GM23338 (cell line): ENCODE measurements around the gene ACP6. TPM values are rescaled to one million over a fixed set of nuclear protein-coding genes. Genes with fewer than 3 reads are reported as not detected.

Source experiments
- ATAC-seq: fragments of 200-7000 bp; cut with Tn5 transposase; 3 replicates; pipeline ENCODE4 v1.9.1; 2020
- DNase-seq: peaks from one replicate; pipeline ENCODE4 v3.0.0-alpha.2; 2015; ENCODE audit warnings: low spot score
- H2AFZ ChIP-seq: fragments of 200-600 bp; sonication (generic); 2 replicates; pipeline ENCODE4 v1.8.0; 2016; ENCODE audit warnings: antibody characterized with exemption, mild to moderate bottlenecking, moderate library complexity
- H3F3A ChIP-seq: fragments of 200-600 bp; sonication (generic); replicated peaks from 2 replicates; pipeline ENCODE4 v1.8.0; 2017; ENCODE audit warnings: antibody characterized with exemption, mixed run types, low read depth
- H3K27ac ChIP-seq: fragments of 200-600 bp; sonication (generic); 2 replicates; pipeline ENCODE4 v1.6.1; 2016; ENCODE audit warnings: low read depth
- H3K27me3 ChIP-seq: fragments of 200-600 bp; sonication (generic); 2 replicates; pipeline ENCODE4 v1.8.0; 2016; ENCODE audit warnings: mild to moderate bottlenecking, mixed run types, moderate library complexity; ENCODE audit not compliant: insufficient read depth
- H3K36me3 ChIP-seq: fragments of 200-600 bp; sonication (generic); 2 replicates; pipeline ENCODE4 v1.8.0; 2016; ENCODE audit warnings: mild to moderate bottlenecking; ENCODE audit not compliant: insufficient read depth
- H3K4me1 ChIP-seq: fragments of 200-600 bp; sonication (generic); 2 replicates; pipeline ENCODE4 v1.8.0; 2016; ENCODE audit warnings: mild to moderate bottlenecking, moderate library complexity; ENCODE audit not compliant: insufficient read depth
- H3K4me2 ChIP-seq: fragments of 200-600 bp; sonication (generic); 2 replicates; pipeline ENCODE4 v1.7.1; 2017; ENCODE audit warnings: mixed run types
- H3K4me3 ChIP-seq: fragments of 200-600 bp; sonication (generic); 2 replicates; pipeline ENCODE4 v1.6.1; 2016; ENCODE audit warnings: mixed run types
- H3K79me2 ChIP-seq: fragments of 200-600 bp; sonication (generic); replicated peaks from 2 replicates; pipeline ENCODE4 v1.8.0; 2017; ENCODE audit warnings: mild to moderate bottlenecking; ENCODE audit not compliant: insufficient read depth
- H3K9me2 ChIP-seq: fragments of 200-600 bp; sonication (generic); 2 replicates; pipeline ENCODE4 v1.8.0; 2017; ENCODE audit not compliant: insufficient read depth
- H4K20me1 ChIP-seq: fragments of 200-600 bp; sonication (generic); replicated peaks from 2 replicates; pipeline ENCODE4 v1.8.0; 2017; ENCODE audit warnings: mild to moderate bottlenecking; ENCODE audit not compliant: insufficient read depth
- H3K27ac Mint-ChIP-seq: 2 replicates; pipeline ENCODE4 v1.8.0; 2020; ENCODE audit warnings: inconsistent platforms, mild to moderate bottlenecking, moderate library complexity, mixed read lengths
- H3K27me3 Mint-ChIP-seq: 3 replicates; pipeline ENCODE4 v1.8.0; 2022; ENCODE audit warnings: low read depth, mild to moderate bottlenecking, moderate library complexity, mixed read lengths, inconsistent platforms; ENCODE audit not compliant: insufficient read depth, poor library complexity
- H3K36me3 Mint-ChIP-seq: 3 replicates; pipeline ENCODE4 v1.8.0; 2021; ENCODE audit warnings: low read depth, mild to moderate bottlenecking, inconsistent platforms, moderate library complexity, mixed read lengths
- H3K4me1 Mint-ChIP-seq: 3 replicates; pipeline ENCODE4 v1.8.0; 2020; ENCODE audit warnings: mild to moderate bottlenecking, inconsistent platforms, mixed read lengths
- H3K4me3 Mint-ChIP-seq: 3 replicates; pipeline ENCODE4 v1.8.0; 2021; ENCODE audit warnings: moderate library complexity, mild to moderate bottlenecking, inconsistent platforms, mixed read lengths
- H3K9me3 Mint-ChIP-seq: 3 replicates; pipeline ENCODE4 v1.8.0; 2020; ENCODE audit warnings: moderate library complexity, mild to moderate bottlenecking, inconsistent platforms, mixed read lengths
- CREB1 ChIP-seq: fragments of 250-450 bp; sonication (Bioruptor Pico); IDR thresholded peaks from 2 replicates; pipeline ENCODE4 v1.5.0; 2020; ENCODE audit warnings: low read depth, mild to moderate bottlenecking, moderate library complexity
- EZH2 ChIP-seq: fragments of 200-600 bp; sonication (generic); IDR thresholded peaks from one replicate; pipeline ENCODE4 v1.8.0; 2017; ENCODE audit warnings: antibody characterized with exemption, mild to moderate bottlenecking, low read depth; ENCODE audit not compliant: unreplicated experiment
- EZH2phosphoT487 ChIP-seq: fragments of 200-600 bp; sonication (generic); IDR thresholded peaks from one replicate; pipeline ENCODE4 v1.8.1; 2018; ENCODE audit warnings: antibody characterized with exemption; ENCODE audit not compliant: unreplicated experiment
- JUNB ChIP-seq: IDR thresholded peaks from one replicate; pipeline ENCODE4 v1.6.1; 2016; ENCODE audit warnings: antibody characterized with exemption; ENCODE audit not compliant: unreplicated experiment
- NANOG ChIP-seq: IDR thresholded peaks from 2 replicates; pipeline ENCODE4 v1.6.1; 2016; ENCODE audit warnings: antibody characterized with exemption, borderline replicate concordance
- POLR2AphosphoS5 ChIP-seq: IDR thresholded peaks from 2 replicates; pipeline ENCODE4 v1.6.1; 2016; ENCODE audit warnings: antibody characterized with exemption, low read depth
- STAT1 ChIP-seq: IDR thresholded peaks from one replicate; pipeline ENCODE4 v1.6.1; 2016; ENCODE audit warnings: antibody characterized with exemption; ENCODE audit not compliant: unreplicated experiment
- ZNF114 ChIP-seq: fragments of 250-450 bp; sonication (Bioruptor Pico); IDR thresholded peaks from 2 replicates; pipeline ENCODE4 v1.5.0; 2020; ENCODE audit warnings: mild to moderate bottlenecking, moderate library complexity
- ZNF331 ChIP-seq: fragments of 250-450 bp; sonication (Bioruptor Pico); IDR thresholded peaks from 2 replicates; pipeline ENCODE4 v1.5.0; 2020; ENCODE audit warnings: low read depth, mild to moderate bottlenecking, moderate library complexity
- polyA plus RNA-seq: library from polyadenylated mRNA; unstranded; fragments of >200 nt; fragmentation: Nextera tagmentation; extraction: Ambion mirVana; gene quantifications from 2 replicates; pipeline ENCODE4 v1.2.1, GENCODE V29; 2016
- total RNA-seq: library from RNA; depleted of rRNA; stranded (reverse); fragments of >200 nt; shearing (Covaris generic); gene quantifications from 2 replicates; pipeline ENCODE4 v1.2.3, GENCODE V29; 2014
- TF ChIP-seq, protein P1 (sequence below): fragments of 250-450 bp; sonication (Bioruptor Pico); IDR thresholded peaks from 2 replicates; pipeline ENCODE4 v1.5.0; 2020; ENCODE audit warnings: mild to moderate bottlenecking, moderate library complexity
- TF ChIP-seq, protein P2 (sequence below): IDR thresholded peaks from one replicate; pipeline ENCODE4 v1.6.1; 2018; ENCODE audit warnings: antibody characterized with exemption; ENCODE audit not compliant: unreplicated experiment
- TF ChIP-seq, protein P3 (sequence below): IDR thresholded peaks from 2 replicates; pipeline ENCODE4 v1.6.1; 2016; ENCODE audit warnings: antibody characterized with exemption
- TF ChIP-seq, protein P4 (sequence below), 2 experiments: fragments of 200-600 bp in 1 of 2; sonication (generic) in 1 of 2; conservative IDR thresholded peaks; 2 replicates each; pipeline versions ENCODE4 v1.5.1 to v1.6.1; 2016 to 2017; ENCODE audit warnings: antibody characterized with exemption in 2 of 2, low read depth in 2 of 2, mild to moderate bottlenecking in 2 of 2, moderate library complexity in 1 of 2

ACP6 gene
- total and polyA plus RNA-seq, 2 experiments from 2014 or later: 20.6 to 26.5 TPM

DNA sequence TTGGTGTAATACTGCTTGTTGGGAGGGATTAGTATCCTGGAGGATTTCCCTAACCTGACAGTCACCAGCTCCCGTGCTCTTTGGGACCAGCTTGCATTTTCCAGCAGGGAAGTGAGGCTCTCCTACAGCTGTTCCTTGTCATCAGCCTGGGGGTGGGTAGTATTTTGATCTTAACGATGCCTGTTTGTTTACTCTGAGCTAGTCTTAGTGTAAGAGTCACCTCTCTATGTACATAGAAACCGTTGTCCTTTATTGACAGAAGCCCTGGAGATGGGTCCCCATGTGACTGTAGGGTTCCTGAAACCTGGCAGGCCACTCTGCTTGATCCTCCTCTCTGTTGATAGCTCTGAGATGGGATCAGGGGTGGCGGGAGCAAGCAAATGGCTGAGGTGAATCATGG is 58.0 kb downstream of the ACP6 start:
- H3K27ac ChIP-seq: no peak overlapping the region
- peaks cover 14% of the 10 kb centered on the region for H3K4me1 Mint-ChIP-seq
- 0 out of 2 replicates have a peak, but pooled peaks cover 12% of the 10 kb centered on the region for H4K20me1 ChIP-seq
- ATAC-seq (no peak), DNase-seq (no peak)
- H3K27me3 Mint-ChIP-seq: peaks cover 2% of the 10 kb centered on the region
- peaks cover 14% of the 10 kb centered on the region for H3K4me1 ChIP-seq
- H3K9me2 ChIP-seq: no peaks in the 10 kb centered on the region
- no peak overlapping the region; the same call in 1 of the 2 replicates for H3K27ac Mint-ChIP-seq
- H3K36me3 ChIP-seq: peaks cover 31% of the 10 kb centered on the region
- no peaks in the 10 kb centered on the region for H3K9me3 Mint-ChIP-seq
- no peak for TF ChIP-seq EZH2
- TF ChIP-seq, protein P1, sequence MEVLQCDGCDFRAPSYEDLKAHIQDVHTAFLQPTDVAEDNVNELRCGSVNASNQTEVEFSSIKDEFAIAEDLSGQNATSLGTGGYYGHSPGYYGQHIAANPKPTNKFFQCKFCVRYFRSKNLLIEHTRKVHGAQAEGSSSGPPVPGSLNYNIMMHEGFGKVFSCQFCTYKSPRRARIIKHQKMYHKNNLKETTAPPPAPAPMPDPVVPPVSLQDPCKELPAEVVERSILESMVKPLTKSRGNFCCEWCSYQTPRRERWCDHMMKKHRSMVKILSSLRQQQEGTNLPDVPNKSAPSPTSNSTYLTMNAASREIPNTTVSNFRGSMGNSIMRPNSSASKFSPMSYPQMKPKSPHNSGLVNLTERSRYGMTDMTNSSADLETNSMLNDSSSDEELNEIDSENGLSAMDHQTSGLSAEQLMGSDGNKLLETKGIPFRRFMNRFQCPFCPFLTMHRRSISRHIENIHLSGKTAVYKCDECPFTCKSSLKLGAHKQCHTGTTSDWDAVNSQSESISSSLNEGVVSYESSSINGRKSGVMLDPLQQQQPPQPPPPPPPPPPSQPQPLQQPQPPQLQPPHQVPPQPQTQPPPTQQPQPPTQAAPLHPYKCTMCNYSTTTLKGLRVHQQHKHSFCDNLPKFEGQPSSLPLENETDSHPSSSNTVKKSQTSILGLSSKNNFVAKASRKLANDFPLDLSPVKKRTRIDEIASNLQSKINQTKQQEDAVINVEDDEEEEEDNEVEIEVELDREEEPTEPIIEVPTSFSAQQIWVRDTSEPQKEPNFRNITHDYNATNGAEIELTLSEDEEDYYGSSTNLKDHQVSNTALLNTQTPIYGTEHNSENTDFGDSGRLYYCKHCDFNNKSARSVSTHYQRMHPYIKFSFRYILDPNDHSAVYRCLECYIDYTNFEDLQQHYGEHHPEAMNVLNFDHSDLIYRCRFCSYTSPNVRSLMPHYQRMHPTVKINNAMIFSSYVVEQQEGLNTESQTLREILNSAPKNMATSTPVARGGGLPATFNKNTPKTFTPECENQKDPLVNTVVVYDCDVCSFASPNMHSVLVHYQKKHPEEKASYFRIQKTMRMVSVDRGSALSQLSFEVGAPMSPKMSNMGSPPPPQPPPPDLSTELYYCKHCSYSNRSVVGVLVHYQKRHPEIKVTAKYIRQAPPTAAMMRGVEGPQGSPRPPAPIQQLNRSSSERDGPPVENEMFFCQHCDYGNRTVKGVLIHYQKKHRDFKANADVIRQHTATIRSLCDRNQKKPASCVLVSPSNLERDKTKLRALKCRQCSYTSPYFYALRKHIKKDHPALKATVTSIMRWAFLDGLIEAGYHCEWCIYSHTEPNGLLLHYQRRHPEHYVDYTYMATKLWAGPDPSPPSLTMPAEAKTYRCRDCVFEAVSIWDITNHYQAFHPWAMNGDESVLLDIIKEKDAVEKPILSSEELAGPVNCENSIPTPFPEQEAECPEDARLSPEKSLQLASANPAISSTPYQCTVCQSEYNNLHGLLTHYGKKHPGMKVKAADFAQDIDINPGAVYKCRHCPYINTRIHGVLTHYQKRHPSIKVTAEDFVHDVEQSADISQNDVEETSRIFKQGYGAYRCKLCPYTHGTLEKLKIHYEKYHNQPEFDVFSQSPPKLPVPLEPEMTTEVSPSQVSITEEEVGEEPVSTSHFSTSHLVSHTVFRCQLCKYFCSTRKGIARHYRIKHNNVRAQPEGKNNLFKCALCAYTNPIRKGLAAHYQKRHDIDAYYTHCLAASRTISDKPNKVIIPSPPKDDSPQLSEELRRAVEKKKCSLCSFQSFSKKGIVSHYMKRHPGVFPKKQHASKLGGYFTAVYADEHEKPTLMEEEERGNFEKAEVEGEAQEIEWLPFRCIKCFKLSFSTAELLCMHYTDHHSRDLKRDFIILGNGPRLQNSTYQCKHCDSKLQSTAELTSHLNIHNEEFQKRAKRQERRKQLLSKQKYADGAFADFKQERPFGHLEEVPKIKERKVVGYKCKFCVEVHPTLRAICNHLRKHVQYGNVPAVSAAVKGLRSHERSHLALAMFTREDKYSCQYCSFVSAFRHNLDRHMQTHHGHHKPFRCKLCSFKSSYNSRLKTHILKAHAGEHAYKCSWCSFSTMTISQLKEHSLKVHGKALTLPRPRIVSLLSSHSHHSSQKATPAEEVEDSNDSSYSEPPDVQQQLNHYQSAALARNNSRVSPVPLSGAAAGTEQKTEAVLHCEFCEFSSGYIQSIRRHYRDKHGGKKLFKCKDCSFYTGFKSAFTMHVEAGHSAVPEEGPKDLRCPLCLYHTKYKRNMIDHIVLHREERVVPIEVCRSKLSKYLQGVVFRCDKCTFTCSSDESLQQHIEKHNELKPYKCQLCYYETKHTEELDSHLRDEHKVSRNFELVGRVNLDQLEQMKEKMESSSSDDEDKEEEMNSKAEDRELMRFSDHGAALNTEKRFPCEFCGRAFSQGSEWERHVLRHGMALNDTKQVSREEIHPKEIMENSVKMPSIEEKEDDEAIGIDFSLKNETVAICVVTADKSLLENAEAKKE (CRISPR knock-in tag): no peak
- TF ChIP-seq, protein P2, sequence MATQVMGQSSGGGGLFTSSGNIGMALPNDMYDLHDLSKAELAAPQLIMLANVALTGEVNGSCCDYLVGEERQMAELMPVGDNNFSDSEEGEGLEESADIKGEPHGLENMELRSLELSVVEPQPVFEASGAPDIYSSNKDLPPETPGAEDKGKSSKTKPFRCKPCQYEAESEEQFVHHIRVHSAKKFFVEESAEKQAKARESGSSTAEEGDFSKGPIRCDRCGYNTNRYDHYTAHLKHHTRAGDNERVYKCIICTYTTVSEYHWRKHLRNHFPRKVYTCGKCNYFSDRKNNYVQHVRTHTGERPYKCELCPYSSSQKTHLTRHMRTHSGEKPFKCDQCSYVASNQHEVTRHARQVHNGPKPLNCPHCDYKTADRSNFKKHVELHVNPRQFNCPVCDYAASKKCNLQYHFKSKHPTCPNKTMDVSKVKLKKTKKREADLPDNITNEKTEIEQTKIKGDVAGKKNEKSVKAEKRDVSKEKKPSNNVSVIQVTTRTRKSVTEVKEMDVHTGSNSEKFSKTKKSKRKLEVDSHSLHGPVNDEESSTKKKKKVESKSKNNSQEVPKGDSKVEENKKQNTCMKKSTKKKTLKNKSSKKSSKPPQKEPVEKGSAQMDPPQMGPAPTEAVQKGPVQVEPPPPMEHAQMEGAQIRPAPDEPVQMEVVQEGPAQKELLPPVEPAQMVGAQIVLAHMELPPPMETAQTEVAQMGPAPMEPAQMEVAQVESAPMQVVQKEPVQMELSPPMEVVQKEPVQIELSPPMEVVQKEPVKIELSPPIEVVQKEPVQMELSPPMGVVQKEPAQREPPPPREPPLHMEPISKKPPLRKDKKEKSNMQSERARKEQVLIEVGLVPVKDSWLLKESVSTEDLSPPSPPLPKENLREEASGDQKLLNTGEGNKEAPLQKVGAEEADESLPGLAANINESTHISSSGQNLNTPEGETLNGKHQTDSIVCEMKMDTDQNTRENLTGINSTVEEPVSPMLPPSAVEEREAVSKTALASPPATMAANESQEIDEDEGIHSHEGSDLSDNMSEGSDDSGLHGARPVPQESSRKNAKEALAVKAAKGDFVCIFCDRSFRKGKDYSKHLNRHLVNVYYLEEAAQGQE: no peak
- TF ChIP-seq, protein P3, sequence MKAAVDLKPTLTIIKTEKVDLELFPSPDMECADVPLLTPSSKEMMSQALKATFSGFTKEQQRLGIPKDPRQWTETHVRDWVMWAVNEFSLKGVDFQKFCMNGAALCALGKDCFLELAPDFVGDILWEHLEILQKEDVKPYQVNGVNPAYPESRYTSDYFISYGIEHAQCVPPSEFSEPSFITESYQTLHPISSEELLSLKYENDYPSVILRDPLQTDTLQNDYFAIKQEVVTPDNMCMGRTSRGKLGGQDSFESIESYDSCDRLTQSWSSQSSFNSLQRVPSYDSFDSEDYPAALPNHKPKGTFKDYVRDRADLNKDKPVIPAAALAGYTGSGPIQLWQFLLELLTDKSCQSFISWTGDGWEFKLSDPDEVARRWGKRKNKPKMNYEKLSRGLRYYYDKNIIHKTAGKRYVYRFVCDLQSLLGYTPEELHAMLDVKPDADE: no peak
- TF ChIP-seq EZH2phosphoT487: no peak
- no peak for TF ChIP-seq STAT1
- no peak for TF ChIP-seq ZNF114 (CRISPR knock-in tag)
- TF ChIP-seq NANOG: no peak
- no peak for TF ChIP-seq ZNF331 (CRISPR knock-in tag)
- no peak for TF ChIP-seq CREB1 (CRISPR knock-in tag)
- no peak for TF ChIP-seq POLR2AphosphoS5
- TF ChIP-seq, protein P4, sequence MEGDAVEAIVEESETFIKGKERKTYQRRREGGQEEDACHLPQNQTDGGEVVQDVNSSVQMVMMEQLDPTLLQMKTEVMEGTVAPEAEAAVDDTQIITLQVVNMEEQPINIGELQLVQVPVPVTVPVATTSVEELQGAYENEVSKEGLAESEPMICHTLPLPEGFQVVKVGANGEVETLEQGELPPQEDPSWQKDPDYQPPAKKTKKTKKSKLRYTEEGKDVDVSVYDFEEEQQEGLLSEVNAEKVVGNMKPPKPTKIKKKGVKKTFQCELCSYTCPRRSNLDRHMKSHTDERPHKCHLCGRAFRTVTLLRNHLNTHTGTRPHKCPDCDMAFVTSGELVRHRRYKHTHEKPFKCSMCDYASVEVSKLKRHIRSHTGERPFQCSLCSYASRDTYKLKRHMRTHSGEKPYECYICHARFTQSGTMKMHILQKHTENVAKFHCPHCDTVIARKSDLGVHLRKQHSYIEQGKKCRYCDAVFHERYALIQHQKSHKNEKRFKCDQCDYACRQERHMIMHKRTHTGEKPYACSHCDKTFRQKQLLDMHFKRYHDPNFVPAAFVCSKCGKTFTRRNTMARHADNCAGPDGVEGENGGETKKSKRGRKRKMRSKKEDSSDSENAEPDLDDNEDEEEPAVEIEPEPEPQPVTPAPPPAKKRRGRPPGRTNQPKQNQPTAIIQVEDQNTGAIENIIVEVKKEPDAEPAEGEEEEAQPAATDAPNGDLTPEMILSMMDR (conservative IDR thresholded peaks at IDR 0.05; ENCODE audit: low read depth in 2 of 2): no peak
- no peak for TF ChIP-seq JUNB
- no peak overlapping the region for H2AFZ ChIP-seq
- H3K4me3 Mint-ChIP-seq: no peak overlapping the region
- H3K79me2 ChIP-seq: no peaks in the 10 kb centered on the region
- H3K4me3 ChIP-seq: no peak overlapping the region
- no peaks in the 10 kb centered on the region for H3F3A ChIP-seq
- H3K4me2 ChIP-seq: no peak overlapping the region
- H3K27me3 ChIP-seq: no peaks in the 10 kb centered on the region
- peaks cover 80% of the 10 kb centered on the region for H3K36me3 Mint-ChIP-seq
